HFF-Myc (cell line): ENCODE data around the gene ELF2.

ENCODE experiments used
- DNase-seq: peaks from one replicate; pipeline ENCODE4 v3.0.0-alpha.2; 2011; ENCODE audit warnings: low read depth; ENCODE audit errors: extremely low read depth
- H3K4me3 ChIP-seq: replicated peaks from 2 replicates; pipeline ENCODE4 v1.5.1; 2011; ENCODE audit warnings: low read depth, mild to moderate bottlenecking, control low read depth, low read length
- CTCF ChIP-seq: IDR thresholded peaks from 2 replicates; pipeline ENCODE4 v1.5.1; 2012; ENCODE audit warnings: mild to moderate bottlenecking, low read depth, low read length, control low read depth; ENCODE audit errors: missing control alignments

ELF2 gene

GRCh38 chr4:139189417-139189749, 12.4 kb upstream of the ELF2 start:
- no peak for TF ChIP-seq CTCF
- DNase-seq: no peak
- H3K4me3 ChIP-seq: no peak overlapping the region

- TF ChIP-seq CTCF: no peak
- no peak for DNase-seq
- no peak overlapping the region for H3K4me3 ChIP-seq
Observed at GRCh38 chr4:139188648-139189416, 11.8 kb upstream of the ELF2 start.

- no peak overlapping the region for H3K4me3 ChIP-seq
- TF ChIP-seq CTCF: no peak
- DNase-seq: no peak
Observed at GRCh38 chr4:139184129-139184528, 7.1 kb upstream of the ELF2 start.

GRCh38 chr4:139177869-139178619, 1.0 kb upstream of the ELF2 start:
- DNase-seq: no peak
- no peak for TF ChIP-seq CTCF
- peak overlapping the region; percentile 85 for H3K4me3 ChIP-seq

- DNase-seq: no peak
- H3K4me3 ChIP-seq: peak overlapping the region; percentile 85
- TF ChIP-seq CTCF: no peak
Observed at GRCh38 chr4:139176302-139177048, 543 bp downstream of the ELF2 start.

- peak overlapping the region; percentile 85 for H3K4me3 ChIP-seq
- no peak for DNase-seq
- no peak for TF ChIP-seq CTCF
Observed at GRCh38 chr4:139175646-139176301, 1.2 kb downstream of the ELF2 start.
